ENCODE data around the gene SLC39A11. TPM values are rescaled to one million over a fixed set of nuclear protein-coding genes. Genes with fewer than 3 reads are reported as not detected.

Gene SLC39A11
- total RNA-seq, 1 experiment from 2014 or later = 15.2 TPM

GRCh38 chr17:73089322-73090317 is 2.9 kb downstream of the SLC39A11 start:
- no peak overlapping the region for H4K5ac ChIP-seq (ENCODE audit: insufficient read length, low read depth, low read length)
- no peak overlapping the region for H3K14ac ChIP-seq (ENCODE audit: insufficient read depth, low read length)
- DNase-seq = no peak
- H3K23ac ChIP-seq (ENCODE audit: insufficient read length, low read depth, low read length) = no peak overlapping the region
- Mint-ChIP-seq H3K4me3 (no peak overlapping the region; a peak in 1 of 5 replicates), H3K36me3 (ENCODE audit: insufficient read depth in 1 of 3, low read depth in 3 of 3) (peaks cover 3 to 20% (median 8%) of the 10 kb centered on the region in 3 experiments; a peak in 5 of 7 replicates), H3K4me1 (peaks cover 20 to 22% of the 10 kb centered on the region in 2 experiments), H3K27ac (no peak overlapping the region), H3K9me3 (no peaks in the 10 kb centered on the region), H3K27me3 (ENCODE audit: low read depth) (no peaks in the 10 kb centered on the region; the same call in 1 of the 2 replicates)
- H2BK120ac ChIP-seq (ENCODE audit: low read depth, low read length, poor library complexity, severe bottlenecking) = no peak overlapping the region
- H3T11ph ChIP-seq (ENCODE audit: low read length) = no peak overlapping the region
- TF ChIP-seq CTCF (conservative IDR thresholded peaks at IDR 0.05) = no peak
- no peak overlapping the region for H4K8ac ChIP-seq (replicated peaks; ENCODE audit: insufficient read length, low read depth, low read length)
- no peak overlapping the region for H3K9ac ChIP-seq (ENCODE audit: extremely low read depth, insufficient read length, low read length)
- H3K23me2 ChIP-seq (ENCODE audit: insufficient read length, low read depth, low read length, poor library complexity, severe bottlenecking) = peaks cover 4% of the 10 kb centered on the region
- H2BK12ac ChIP-seq (ENCODE audit: insufficient read length, low read depth, low read length) = no peak overlapping the region
- no peaks in the 10 kb centered on the region for H3K79me2 ChIP-seq (ENCODE audit: insufficient read depth, low read length)
- no peak overlapping the region for H2BK20ac ChIP-seq (ENCODE audit: low read depth, low read length, poor library complexity, severe bottlenecking)
- no peaks in the 10 kb centered on the region for H3K9me3 ChIP-seq (ENCODE audit: control insufficient read depth, low read depth, low read length)
- no peak overlapping the region for H3K56ac ChIP-seq (ENCODE audit: insufficient read length, low read depth, low read length)
- H2AK5ac ChIP-seq (ENCODE audit: insufficient read length, low read length) = no peak overlapping the region
- no peak overlapping the region for H3K4ac ChIP-seq (ENCODE audit: low read depth, low read length)
- H2AFZ ChIP-seq (ENCODE audit: low read length) = no peak overlapping the region
- H3K27me3 ChIP-seq (ENCODE audit: insufficient read depth, low read length) = no peaks in the 10 kb centered on the region
- no peaks in the 10 kb centered on the region for H3K79me1 ChIP-seq (ENCODE audit: insufficient read depth, low read depth, low read length, poor library complexity, severe bottlenecking)
- H4K91ac ChIP-seq (ENCODE audit: insufficient read length, low read depth, low read length) = no peak overlapping the region
- no peak overlapping the region for H3K4me2 ChIP-seq (ENCODE audit: insufficient read depth, insufficient read length, low read length)
- WGBS (ENCODE audit: extremely low coverage, insufficient read length, low lambda C conversion rate) = no CpG with 5 or more reads among the region's 12 CpGs
- no peaks in the 10 kb centered on the region for H4K20me1 ChIP-seq (ENCODE audit: control insufficient read depth, insufficient read depth, insufficient read length)
- H3K27ac ChIP-seq (ENCODE audit: insufficient read length, low read depth, low read length) = no peak overlapping the region
- no peak overlapping the region for H3K18ac ChIP-seq (ENCODE audit: insufficient read length, low read depth, low read length)
- H3K4me1 ChIP-seq (ENCODE audit: insufficient read depth, low read length) = no peaks in the 10 kb centered on the region
- H2BK5ac ChIP-seq (ENCODE audit: insufficient read length, low read length) = no peak overlapping the region
- H2BK15ac ChIP-seq (ENCODE audit: low read depth, low read length) = no peak overlapping the region
